NCI-H2227 (cell line): ENCODE results near the gene LAMA2.
A peak's percentile ranks its signal among the peaks of the same experiment; 100 is the strongest.

ENCODE experiments used
- DNase-seq: peaks from one replicate; lab custom pipeline; 2025; ENCODE audit not compliant: unreplicated experiment; lab: John Stamatoyannopoulos, UW

The LAMA2 gene

DNA sequence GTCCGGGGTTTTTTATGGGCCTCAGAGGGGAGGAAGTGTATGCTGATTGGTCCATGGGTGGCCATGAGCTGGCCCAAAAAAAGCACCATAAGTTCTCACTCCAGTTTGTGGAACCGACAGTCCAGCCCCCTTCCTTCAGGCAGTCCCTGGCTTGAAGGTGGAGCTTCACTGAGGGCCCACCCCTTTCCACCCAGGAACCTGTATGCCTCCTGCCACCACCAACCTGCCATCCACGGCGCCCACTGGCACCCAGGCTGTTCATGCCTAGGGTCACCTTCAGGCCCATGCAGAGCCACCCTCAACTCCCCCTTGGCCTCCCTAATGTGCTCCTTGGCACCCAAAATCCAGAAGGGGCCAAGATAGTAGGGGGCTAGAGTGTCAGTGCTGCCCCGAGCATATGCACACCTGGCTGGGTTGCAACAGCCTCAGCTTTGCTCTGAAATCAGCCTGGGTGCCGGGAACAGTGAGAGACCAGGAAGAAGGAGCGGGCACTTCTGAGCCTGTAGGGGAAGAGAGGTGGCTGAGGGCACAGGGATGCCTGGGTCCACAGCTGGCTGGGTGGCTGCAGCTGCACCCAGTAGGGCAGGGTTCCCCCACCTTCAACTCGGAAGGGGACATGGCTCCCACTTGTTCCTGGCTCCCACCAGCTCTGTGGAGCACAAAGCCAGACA lies 534.6 kb downstream of the LAMA2 start:
- DNase-seq: no peak

DNA sequence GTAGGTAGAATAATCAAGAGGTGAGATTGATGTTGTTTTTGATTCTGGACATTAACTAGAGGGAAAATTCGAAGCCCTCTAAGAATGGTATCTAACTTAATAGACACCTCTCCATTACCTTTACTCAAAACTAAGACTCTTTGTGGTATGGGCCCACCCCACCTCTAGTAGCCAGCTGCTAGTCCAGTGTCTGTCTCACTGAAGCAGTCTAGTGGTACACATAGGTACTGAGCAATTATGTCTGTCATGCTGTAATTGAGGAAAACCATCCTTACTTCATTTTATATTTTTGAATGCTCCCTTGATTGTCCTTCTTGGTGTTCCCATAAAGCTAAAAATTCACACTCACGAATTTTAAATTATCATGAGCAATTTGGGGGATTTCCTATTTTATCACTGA lies 536.4 kb downstream of the LAMA2 start:
- no peak for DNase-seq

DNA sequence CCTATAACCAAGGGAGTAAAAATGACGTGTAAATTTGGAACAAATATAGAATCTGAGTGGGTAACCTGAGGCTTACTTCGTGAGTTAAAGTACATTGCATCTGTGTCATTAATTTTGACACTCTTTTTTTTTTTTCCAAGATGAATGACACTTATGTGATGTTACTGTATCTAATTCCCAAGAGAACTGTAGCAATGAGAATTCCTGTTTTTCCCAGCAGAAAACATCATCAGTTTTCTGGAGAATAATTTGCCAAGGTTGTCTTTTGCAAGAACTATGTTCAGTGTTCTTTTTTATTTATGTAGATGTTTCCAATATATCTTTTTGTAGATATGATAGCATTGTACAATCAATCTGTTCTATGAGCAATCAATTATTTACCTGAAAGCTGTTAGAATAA lies 543.4 kb downstream of the LAMA2 start:
- no peak for DNase-seq

DNA sequence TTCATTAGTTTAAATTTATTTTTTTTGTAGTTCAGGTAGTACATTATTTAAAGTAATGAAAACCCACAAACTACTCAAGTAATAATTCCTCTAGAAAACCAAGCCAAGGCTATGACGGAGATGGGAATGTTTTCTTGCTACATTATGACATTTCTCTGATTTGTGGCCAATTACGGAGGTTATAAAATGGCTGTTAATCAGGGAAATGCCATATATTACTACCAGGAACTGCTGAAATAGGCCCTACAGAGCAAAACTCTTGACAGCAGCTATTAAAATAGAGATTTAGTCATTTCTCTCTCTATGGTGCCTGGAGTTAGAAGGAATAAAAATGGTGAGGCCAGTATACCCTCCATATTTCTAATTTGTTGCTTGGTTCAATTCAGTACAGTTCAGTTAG lies 547.0 kb downstream of the LAMA2 start:
- DNase-seq: no peak

DNA sequence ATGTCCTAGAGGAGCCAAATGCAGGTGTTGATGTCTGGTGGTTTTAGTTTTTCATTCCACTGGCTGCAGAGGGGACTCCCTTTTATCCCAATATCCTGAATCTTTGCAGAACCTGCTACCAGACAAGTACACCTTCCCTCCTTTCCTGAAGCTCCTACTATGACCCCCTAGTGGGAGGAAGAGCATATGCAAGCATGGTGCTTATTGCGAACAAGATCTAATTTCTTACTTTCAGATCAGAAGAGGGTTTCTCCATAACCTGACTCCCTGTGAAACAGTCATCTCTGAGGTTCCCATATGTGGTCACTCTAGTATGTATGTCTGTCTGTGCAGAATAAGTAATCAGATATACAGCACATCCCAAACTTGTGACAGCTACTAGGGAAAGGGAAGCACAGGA lies 549.8 kb downstream of the LAMA2 start:
- DNase-seq: no peak

DNA sequence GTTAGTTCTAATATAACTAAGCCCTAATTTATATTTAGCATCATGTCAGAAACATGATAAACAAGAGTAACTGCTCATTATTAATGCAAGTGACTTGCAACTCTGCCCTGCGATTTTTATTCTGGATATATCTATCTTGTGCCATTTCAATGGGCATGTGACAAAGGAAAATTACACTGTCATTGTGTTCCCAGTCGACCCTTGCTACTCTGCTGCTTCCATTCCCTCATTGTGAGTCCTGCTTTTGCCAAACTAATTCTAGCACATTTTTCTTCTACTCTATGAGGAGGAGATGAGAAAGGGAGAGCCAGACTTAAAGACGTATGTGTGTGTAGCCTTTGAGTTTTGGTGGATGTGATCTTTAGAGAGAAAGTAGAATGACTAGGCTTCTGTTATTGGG lies 551.2 kb downstream of the LAMA2 start:
- no peak for DNase-seq

DNA sequence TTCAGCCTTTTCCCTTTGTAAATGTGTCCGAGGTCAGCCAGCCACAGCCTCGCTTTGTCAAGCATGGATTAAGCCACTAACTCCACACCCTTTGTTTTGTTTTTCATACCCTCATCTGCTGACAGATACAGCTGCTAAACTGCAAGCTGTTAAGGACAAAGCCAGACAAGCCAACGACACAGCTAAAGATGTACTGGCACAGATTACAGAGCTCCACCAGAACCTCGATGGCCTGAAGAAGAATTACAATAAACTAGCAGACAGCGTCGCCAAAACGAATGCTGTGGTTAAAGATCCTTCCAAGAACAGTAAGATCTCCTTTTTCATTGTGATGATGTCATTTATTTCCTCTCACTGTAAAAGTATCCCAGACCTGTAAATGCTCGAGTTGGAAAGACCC lies 557.8 kb downstream of the LAMA2 start:
- DNase-seq: peak; percentile 10

DNA sequence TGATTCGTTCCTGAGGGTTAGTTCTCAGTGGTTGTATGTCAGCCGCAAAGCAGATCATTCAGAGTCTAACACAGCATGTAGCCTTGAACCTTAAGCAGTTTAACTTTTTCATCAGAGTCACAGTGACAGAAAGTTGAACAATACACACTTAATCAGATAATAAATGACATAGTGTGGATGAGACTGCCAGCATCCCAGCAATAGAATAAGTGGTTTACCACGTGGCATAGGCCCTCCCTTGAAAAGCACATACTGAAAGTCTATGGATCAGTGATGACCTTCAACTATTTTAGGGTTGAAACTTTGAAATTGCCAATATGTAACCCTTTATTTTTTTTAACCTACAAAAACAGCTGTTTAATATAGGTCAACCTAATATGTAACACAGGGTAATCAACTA lies 561.7 kb downstream of the LAMA2 start:
- DNase-seq: no peak

DNA sequence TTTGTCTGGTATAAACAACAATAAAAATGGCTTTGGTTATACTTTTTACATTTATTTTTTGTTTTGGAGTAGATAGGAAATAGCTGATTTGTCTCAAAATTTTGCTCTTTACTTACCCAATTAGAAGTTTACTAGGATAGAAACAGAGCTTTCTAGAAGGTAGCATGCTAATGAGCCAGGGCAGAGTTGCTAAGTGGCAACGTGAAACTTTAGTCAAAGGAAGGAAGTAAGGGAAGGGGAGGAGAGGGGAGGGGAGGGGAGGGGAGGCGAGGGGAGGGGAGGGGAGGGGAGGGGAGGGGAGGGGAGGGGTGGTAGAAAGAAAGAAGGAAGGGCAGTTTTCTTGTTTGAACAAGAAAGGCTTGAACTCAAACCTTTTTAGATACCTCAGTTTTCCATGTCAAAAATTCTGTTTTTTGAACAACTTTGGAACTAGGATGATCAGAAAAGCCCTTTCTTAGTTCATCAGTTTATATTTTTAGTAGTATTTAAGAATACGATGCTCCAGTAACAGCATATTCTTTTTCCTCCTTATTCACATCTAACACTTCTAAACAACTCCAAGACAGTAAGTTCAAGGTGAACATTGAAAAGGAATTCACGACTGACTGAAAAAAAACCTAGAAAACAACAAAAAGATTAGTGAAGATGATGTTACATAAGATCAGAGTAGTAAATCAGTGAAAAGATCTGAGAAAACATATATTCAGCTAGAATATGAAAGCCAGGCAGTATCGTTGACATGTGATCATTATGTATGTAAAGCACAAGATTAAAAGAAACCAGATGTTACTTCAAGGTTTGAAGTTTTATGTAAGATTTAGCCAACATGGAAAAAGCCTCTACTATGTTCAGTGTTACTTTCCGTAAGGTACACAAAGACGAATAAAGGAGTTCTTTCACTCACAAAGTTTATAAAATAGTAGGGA lies 563.6 kb downstream of the LAMA2 start:
- DNase-seq: no peak

DNA sequence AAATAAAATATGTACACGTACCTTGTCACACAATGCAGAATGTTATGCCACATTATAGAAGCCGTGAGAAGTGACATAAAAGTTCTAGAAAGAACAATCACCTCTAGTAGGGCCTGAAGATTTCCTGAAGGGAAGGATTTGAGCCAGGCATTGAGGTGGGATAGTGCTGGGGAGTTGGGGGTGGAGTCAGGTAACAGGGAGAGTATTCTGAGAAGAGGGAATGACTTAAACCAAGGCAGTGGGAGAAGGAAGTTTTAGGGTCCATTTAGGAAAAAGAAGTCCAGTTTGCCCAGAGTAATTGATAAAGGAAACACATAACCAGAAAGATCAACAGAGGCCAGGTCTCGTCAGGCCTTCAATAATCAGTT lies 564.2 kb downstream of the LAMA2 start:
- DNase-seq: no peak

DNA sequence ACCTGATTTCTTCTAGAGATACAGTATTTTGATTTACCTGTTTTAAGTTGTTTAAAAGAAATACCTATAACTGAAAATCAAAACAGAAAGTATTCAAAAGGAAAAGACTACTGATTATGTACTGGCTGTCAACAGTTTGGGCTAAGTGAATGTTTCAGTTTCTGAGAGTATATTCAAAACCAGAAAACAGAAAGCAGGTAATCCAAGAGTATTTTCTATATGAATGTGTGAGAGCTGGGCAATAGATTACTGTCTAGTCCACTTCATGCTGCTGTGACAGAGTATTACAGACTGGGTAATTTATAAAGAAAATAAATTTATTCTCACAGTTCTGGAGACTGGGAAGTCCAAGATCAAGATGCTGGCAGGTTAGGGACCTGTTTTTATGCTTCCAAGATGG lies 566.0 kb downstream of the LAMA2 start:
- no peak for DNase-seq

DNA sequence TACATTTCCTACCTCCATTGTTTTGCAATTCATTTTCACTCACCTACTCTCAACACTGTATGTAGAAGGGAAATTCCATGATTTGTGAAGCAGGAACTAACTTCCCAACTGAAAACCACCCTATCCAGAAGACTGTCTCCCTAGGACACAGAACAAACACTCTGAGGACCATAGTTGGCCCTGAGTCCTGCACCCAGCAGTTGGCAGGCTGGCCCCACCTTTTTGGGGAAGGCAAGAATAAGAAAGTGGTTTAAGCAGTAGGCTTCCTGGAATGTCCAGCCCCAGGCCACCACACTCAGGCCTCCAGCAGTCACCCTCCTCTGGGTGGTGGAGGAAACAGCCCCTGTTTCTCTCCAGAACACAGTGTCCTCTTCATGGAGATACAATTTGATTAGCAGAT lies 568.2 kb downstream of the LAMA2 start:
- no peak for DNase-seq

DNA sequence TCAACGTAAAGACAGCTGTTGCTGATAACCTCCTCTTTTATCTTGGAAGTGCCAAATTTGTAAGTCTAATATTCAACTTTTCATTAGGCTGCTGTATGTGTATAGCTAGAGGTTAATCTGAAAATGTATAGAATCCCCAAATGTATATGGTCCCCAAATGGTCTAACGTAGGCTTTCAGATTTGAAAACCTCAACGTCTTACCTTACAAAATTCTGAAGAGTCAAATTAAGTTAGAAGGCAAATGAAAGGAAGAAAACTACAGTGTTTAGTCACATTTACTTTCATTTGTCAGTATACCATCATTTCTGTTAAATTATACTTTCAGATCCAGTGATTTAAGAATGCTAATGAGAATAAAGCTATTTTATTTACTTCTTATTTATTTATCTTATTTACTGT lies 570.1 kb downstream of the LAMA2 start:
- no peak for DNase-seq

DNA sequence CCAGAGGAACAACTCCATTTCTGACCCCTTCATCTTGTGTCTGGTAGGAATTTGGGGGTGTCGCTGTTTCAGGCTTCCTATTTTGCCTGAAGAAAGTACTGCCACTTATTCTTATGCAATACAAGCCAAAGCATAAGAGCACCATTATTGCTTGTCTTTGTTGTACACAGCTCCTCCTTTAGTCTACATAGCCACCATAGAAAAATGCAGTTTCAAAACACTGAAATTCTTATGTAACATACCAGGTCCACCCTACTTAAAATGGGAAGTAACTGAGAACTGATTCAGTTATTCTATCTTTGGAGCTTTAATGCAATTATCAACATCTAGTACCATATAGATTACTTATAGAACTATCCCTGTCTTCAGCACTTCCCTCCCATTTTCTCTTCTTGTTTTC lies 571.5 kb downstream of the LAMA2 start:
- DNase-seq: no peak

DNA sequence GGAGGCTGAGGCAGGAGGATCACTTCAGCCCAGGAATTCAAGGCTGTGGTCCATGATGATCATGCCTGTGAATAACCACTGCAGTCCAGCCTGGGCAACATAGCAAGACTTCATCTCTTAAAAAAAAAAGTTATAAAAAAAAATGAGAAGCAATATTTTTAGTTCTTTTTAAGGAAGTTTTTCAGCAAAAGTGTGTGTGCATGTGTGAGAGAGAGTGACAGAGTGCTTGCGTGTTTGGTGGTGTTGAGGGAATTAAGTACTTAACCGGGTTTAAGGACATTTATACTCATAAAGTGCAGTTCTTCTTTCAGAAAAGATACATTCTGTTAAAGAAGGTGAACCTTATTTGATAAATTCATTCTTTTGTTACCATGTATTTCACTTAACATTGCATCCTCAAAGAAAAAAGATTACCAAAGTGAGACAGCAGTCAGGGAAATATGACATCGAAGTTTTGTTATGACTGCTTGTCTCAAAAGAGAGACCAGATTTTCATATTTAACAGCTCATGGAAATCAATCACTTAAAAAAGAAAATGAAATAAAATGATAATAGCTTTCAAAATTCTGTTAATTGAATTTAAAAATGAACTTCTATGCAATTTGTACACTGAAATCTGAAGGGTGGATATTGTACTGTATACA lies 572.3 kb downstream of the LAMA2 start:
- DNase-seq: no peak

DNA sequence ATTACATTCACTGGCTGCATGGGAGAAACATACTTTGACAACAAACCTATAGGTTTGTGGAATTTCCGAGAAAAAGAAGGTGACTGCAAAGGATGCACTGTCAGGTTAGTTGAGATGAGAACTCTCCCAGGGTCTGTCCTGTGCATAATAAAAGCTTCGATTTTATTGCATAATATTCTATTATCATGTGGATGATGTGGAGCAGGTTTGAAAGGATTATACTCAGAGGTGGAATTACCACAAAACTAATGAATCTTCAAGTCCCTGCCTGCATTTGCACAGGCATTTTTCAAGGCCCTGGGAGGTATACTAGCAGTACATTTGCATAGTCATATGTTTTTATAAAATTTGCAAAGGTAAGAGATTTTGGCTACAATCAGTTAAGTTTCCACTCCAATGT lies 577.3 kb downstream of the LAMA2 start:
- DNase-seq: no peak

DNA sequence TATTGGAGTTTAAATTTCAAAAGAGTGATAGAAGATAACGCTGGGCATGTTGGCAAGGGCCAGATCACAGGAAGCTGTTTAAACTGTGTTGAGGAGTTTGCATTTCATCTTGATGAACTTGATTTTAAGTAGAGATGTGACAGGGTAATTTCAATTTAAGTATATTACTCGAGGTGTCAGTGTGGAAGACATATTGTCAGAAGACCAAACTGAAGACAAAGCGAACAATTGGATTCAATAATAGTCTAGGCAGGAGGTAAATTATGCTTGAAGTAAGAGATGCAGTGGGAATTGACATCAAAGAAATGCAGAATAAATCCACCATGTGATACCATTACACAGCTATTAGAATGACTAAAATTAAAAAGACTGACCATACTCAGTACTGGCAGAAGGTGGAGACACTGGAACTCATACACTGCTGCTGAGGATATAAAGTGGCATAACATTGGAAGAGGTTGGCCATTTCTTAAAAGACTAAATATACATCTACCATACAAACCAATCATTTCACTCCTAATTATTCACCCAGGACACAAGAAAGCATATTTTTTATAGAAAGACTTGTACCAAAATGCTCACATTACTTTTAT lies 586.2 kb downstream of the LAMA2 start:
- DNase-seq: no peak

DNA sequence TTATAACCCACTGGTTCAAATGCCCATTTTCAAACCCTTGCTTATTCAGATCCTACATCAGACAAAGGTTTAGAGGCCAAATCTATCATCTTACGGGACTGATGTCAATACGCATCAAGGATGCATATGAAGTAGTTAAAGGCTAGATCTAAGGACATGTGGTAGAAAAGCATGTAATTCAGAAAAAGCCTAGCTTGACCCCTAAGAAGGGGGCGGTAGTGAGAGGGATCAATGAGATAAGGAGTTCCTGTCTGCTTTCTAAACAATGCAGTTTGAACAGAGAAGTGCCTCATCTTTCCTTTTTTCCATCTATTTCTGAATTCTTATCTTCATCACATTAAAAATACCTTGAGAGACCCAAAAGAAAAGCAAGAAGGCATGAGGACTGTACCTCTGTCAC lies 589.3 kb downstream of the LAMA2 start:
- no peak for DNase-seq

DNA sequence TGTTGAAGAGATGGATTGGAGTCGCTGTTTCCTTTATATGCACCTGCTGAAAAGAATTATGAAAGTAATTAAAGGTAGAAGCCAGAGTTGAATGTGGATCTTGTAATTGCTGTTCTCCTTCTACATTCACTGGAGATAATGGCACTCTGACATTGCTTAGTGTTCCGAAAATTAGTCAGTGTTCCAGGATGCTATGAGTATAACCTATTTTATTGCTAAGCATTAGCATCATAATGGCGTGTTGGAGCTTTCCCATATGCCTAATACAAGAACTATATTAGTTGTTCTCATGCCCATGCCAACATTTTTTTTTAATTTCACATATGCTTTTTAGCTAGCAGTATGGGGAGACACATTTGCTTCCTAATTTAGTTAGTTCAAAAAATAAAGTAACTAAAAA lies 590.6 kb downstream of the LAMA2 start:
- no peak for DNase-seq

DNA sequence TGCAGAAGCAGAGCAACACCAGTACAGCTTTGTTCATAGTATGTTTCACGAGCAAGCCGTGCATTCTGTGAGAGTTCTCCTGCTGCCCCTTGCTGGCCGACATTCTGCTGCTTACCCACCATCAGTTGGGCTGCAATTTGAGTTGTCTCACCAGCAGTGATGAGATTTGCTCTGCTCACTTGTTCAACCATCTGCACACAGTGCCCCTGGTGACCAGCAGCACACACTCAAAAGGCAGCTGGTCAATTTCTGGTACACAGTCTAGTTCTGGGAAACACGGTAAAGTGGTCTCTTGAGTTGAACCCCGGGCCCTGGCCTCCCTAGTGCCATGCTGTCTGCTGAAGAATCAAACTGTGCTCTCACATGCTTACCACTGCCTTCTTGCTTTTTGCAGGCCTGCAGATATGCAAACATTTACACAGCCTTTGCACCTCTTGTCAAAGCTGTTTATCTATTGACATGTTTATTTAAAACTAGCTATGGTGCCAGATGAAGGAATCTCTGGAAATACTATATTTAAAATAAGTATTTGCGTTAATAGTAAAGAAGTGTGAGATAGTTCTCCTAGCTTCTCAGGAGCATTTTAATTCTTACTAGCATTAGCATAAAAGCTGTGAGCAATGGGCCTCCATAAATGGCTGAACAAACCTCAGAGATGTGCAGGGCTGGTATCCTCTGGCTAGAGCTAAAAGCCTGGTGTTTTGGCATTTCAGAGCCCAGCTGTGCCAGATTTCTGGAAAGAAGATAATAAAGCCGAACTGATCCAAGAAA lies 592.7 kb downstream of the LAMA2 start:
- DNase-seq: peak; percentile 26

DNA sequence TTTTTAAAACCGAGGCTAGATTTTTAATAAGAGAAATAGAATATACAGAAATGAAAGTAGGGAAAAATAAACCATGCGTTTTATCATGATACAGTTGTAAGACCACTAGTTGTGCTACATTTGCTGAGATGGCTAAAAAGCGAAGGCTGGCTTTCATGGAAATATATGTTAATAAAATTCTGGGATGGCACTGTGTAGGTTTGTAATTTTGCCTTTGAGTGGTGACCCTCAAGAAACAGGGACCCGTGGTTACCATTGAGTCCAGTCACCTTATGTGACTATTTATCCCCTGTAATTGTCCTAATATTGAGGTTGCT lies 593.3 kb downstream of the LAMA2 start:
- no peak for DNase-seq
